DOHH2 (cell line): Measurements from ENCODE around the gene BAIAP2.

ENCODE experiments used
- H3F3A ChIP-seq: fragments of 200-600 bp; sonication (generic), shearing (Covaris generic); 2 replicates; pipeline ENCODE4 v1.6.0; 2016; ENCODE audit warnings: antibody characterized with exemption, mild to moderate bottlenecking; ENCODE audit not compliant: control insufficient read depth, insufficient read depth
- H3K27ac ChIP-seq: fragments of 200-600 bp; sonication (generic); 2 replicates; pipeline ENCODE4 v1.5.1; 2014; ENCODE audit warnings: low read depth, mild to moderate bottlenecking, low read length, moderate library complexity
- H3K27me3 ChIP-seq: fragments of 200-600 bp; sonication (generic); 2 replicates; pipeline ENCODE4 v1.6.1; 2014; ENCODE audit warnings: mild to moderate bottlenecking, low read length, mixed read lengths; ENCODE audit not compliant: control insufficient read depth
- H3K36me3 ChIP-seq: fragments of 200-600 bp; sonication (generic); 2 replicates; pipeline ENCODE4 v1.6.1; 2014; ENCODE audit warnings: mild to moderate bottlenecking, low read length, moderate library complexity, mixed read lengths; ENCODE audit not compliant: control insufficient read depth
- H3K4me1 ChIP-seq: fragments of 200-600 bp; sonication (generic); 2 replicates; pipeline ENCODE4 v1.6.1; 2014; ENCODE audit warnings: mild to moderate bottlenecking, low read length, mixed read lengths; ENCODE audit not compliant: control insufficient read depth
- H3K4me2 ChIP-seq: fragments of 200-600 bp; sonication (generic); 2 replicates; pipeline ENCODE4 v1.6.0; 2014; ENCODE audit warnings: mild to moderate bottlenecking, low read length, moderate library complexity
- H3K4me3 ChIP-seq: fragments of 200-600 bp; sonication (generic); 2 replicates; pipeline ENCODE4 v1.5.1; 2014; ENCODE audit warnings: mild to moderate bottlenecking, low read length, mixed read lengths
- H3K79me2 ChIP-seq: fragments of 200-600 bp; sonication (generic); 2 replicates; pipeline ENCODE4 v1.6.1; 2014; ENCODE audit warnings: mild to moderate bottlenecking, low read length, mixed read lengths; ENCODE audit not compliant: control insufficient read depth
- H3K9me2 ChIP-seq: fragments of 200-600 bp; sonication (generic); replicated peaks from 2 replicates; pipeline ENCODE4 v1.6.1; 2014; ENCODE audit warnings: mild to moderate bottlenecking, low read length, mixed read lengths; ENCODE audit not compliant: control insufficient read depth
- H3K9me3 ChIP-seq: fragments of 200-600 bp; sonication (generic); 2 replicates; pipeline ENCODE4 v1.6.1; 2014; ENCODE audit warnings: antibody characterized with exemption, low read length, mixed read lengths; ENCODE audit not compliant: control insufficient read depth, insufficient read depth
- H4K20me1 ChIP-seq: fragments of 200-600 bp; sonication (generic); 2 replicates; pipeline ENCODE4 v1.6.0; 2014; ENCODE audit warnings: low read depth, mild to moderate bottlenecking, antibody characterized with exemption, low read length, moderate library complexity; ENCODE audit not compliant: control insufficient read depth, insufficient read depth
- CTCF ChIP-seq: fragments of 200-600 bp; sonication (generic); IDR thresholded peaks from one replicate; pipeline ENCODE4 v1.5.1; 2014; ENCODE audit warnings: antibody characterized with exemption, mild to moderate bottlenecking, low read depth, low read length; ENCODE audit not compliant: poor library complexity, severe bottlenecking
- EZH2phosphoT487 ChIP-seq: fragments of 200-600 bp; sonication (generic); IDR thresholded peaks from 2 replicates; pipeline ENCODE4 v1.6.1; 2017; ENCODE audit warnings: borderline replicate concordance, mild to moderate bottlenecking, antibody characterized with exemption, low read length, moderate library complexity, mixed read lengths

The BAIAP2 gene

DNA sequence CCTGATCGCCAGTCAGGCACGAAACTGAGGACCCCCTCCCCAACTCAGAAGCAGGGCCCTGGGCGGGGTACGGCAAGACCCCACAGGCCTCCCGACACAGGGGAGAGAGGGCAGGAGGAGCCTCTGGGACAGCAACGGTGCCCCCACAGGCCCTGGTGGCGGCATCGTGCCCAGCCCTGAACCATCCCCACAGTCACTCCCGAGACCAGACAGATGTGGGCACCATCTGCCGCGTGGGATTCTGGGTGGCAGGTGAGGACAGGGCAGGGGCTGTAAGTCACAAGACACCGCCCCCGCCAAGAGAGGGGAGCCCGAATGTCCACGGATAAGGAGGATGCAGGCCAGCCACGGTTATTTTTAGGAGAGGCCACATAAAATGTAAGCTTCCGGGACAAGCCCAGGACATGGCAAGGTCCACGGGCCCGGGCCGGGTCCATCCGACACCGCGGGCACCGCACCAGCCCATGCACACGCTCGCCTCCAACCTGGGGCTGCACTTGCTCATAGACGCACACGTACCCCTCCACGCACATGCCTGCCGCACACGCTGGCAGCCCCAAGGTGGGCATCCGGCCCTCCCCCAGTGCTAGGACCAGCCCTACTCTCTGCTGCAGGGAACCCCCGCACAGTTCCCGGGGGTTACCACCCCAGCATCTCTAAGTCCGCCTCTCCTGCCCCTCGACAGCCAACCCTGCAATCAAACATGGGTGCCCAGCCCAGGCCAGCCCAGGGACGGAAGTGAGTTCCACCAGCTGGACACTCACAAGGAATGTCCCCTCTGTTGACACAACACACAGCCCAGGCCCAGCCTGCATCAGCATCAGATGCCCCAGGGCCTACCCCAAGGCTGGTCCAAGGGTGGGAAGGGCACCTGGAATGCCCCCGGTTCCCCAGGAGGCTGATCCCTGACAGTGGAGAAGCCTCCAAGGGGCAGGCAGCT lies 122.2 kb downstream of the BAIAP2 start:
- Histone ChIP-seq H3K27me3 (no peaks in the 10 kb centered on the region), H3K36me3 (no peaks in the 10 kb centered on the region)

GRCh38 chr17:81157848-81158687 lies 123.1 kb downstream of the BAIAP2 start:
- Histone ChIP-seq H3K36me3 (no peaks in the 10 kb centered on the region), H3K9me3 (no peaks in the 10 kb centered on the region), H3K4me1 (no peaks in the 10 kb centered on the region), H3F3A (no peaks in the 10 kb centered on the region), H3K79me2 (no peaks in the 10 kb centered on the region), H3K4me3 (no peak overlapping the region), H3K9me2 (no peaks in the 10 kb centered on the region), H3K27me3 (no peaks in the 10 kb centered on the region), H3K27ac (no peak overlapping the region), H3K4me2 (no peak overlapping the region), H4K20me1 (no peaks in the 10 kb centered on the region)
- TF ChIP-seq EZH2phosphoT487 (no peak), CTCF (no peak)

More for the DNA sequence above, 122.2 kb downstream of the BAIAP2 start:
- Histone ChIP-seq H3K9me3 (no peaks in the 10 kb centered on the region), H3K27ac (no peak overlapping the region), H3F3A (no peaks in the 10 kb centered on the region), H4K20me1 (no peaks in the 10 kb centered on the region), H3K9me2 (no peaks in the 10 kb centered on the region), H3K4me3 (no peak overlapping the region), H3K4me2 (no peak overlapping the region), H3K4me1 (no peaks in the 10 kb centered on the region), H3K79me2 (no peaks in the 10 kb centered on the region)
- no peak for TF ChIP-seq CTCF
- no peak for TF ChIP-seq EZH2phosphoT487

- no peaks in the 10 kb centered on the region for H3K9me2 ChIP-seq
- H3K9me3 ChIP-seq = no peaks in the 10 kb centered on the region
- H3K79me2 ChIP-seq = no peaks in the 10 kb centered on the region
- no peaks in the 10 kb centered on the region for H3F3A ChIP-seq
- H3K4me3 ChIP-seq = no peak overlapping the region
- H4K20me1 ChIP-seq = no peaks in the 10 kb centered on the region
- no peaks in the 10 kb centered on the region for H3K36me3 ChIP-seq
- H3K27ac ChIP-seq = no peak overlapping the region
- H3K4me1 ChIP-seq = no peaks in the 10 kb centered on the region
- no peaks in the 10 kb centered on the region for H3K27me3 ChIP-seq
- TF ChIP-seq EZH2phosphoT487 = no peak
- no peak for TF ChIP-seq CTCF
- no peak overlapping the region for H3K4me2 ChIP-seq
These were observed 124.0 kb downstream of the BAIAP2 start for GRCh38 chr17:81158688-81159590.
